Renal pelvis (tissue), 4 donors: ENCODE results near the gene PACS1. TPM values are rescaled to one million over a fixed set of nuclear protein-coding genes. Genes with fewer than 3 reads are reported as not detected.
A peak's percentile ranks its signal among the peaks of the same experiment; 100 is the strongest.

Experiments used
- DNase-seq: peaks from one replicate; pipeline ENCODE4 v3.0.0-alpha.2; 2013
- polyA plus RNA-seq, 3 donors: library from polyadenylated mRNA; unstranded; fragments of 120-200 nt; gene quantifications; one replicate each; pipeline ENCODE4 v1.2.1, GENCODE V29; 2013; ENCODE audit not compliant: insufficient read length in 3 of 3

The PACS1 gene
- polyA plus RNA-seq, 3 donors = 46.0 to 53.7 (median 49.2) TPM

GRCh38 chr11:66287889-66288670 lies 218.0 kb downstream of the PACS1 start:
- no peak for DNase-seq

GRCh38 chr11:66288671-66289547 lies 218.8 kb downstream of the PACS1 start, which contains the start of gene YIF1A:
Gene YIF1A, minus strand, starts transcription at chr11:66289143. Its CDS starts 158 bp downstream, at chr11:66288985.
- DNase-seq = peak; percentile 99

- peak; percentile 87 for DNase-seq
Observed at GRCh38 chr11:66289548-66290329, 219.7 kb downstream of the PACS1 start.

GRCh38 chr11:66290330-66290621 lies 220.2 kb downstream of the PACS1 start:
- no peak for DNase-seq

- DNase-seq = no peak
Observed at GRCh38 chr11:66291303-66291705, 221.2 kb downstream of the PACS1 start.

GRCh38 chr11:66291706-66292542 lies 221.9 kb downstream of the PACS1 start, which contains the start of gene TMEM151A:
Gene TMEM151A, plus strand, starts transcription at chr11:66291894. Its CDS starts 120 bp downstream, at chr11:66292014.
- DNase-seq = no peak

GRCh38 chr11:66292543-66293332 lies 222.7 kb downstream of the PACS1 start:
- no peak for DNase-seq

GRCh38 chr11:66293352-66293751 lies 223.3 kb downstream of the PACS1 start:
- no peak for DNase-seq

- DNase-seq = no peak
Observed at GRCh38 chr11:66293777-66294625, 223.9 kb downstream of the PACS1 start.

Other genes with a start within 250 kb of the PACS1 start
- gene SNX32, start 236.3 kb upstream of the PACS1 start, polyA plus RNA-seq = 1 to 10 TPM; 2.1 to 3.3 (median 2.3) TPM
- gene CFL1, start 212.1 kb upstream of the PACS1 start, polyA plus RNA-seq = 100 to 1,000 TPM; 739 to 933 (median 787) TPM
- gene MUS81, start 209.8 kb upstream of the PACS1 start, polyA plus RNA-seq = 10 to 100 TPM; 50.2 to 59.8 (median 53.4) TPM
- gene EFEMP2, start 197.5 kb upstream of the PACS1 start, polyA plus RNA-seq = 100 to 1,000 TPM; 111 to 137 (median 118) TPM
- 1 to 10 TPM in 2 of 3 donors, under 1 TPM in 1; 0.73 to 1.5 (median 1.5) TPM for gene CTSW, start 190.4 kb upstream of the PACS1 start, polyA plus RNA-seq
- 10 to 100 TPM; 86.5 to 95.6 (median 94.2) TPM for gene FIBP, start 181.8 kb upstream of the PACS1 start, polyA plus RNA-seq
- 10 to 100 TPM; 10.6 to 20.8 (median 13.6) TPM for gene CCDC85B, start 179.6 kb upstream of the PACS1 start, polyA plus RNA-seq
- gene FOSL1, start 169.9 kb upstream of the PACS1 start, polyA plus RNA-seq = under 1 TPM in 1 of 3 donors, not detected in 2; 0.14 TPM
- gene C11orf68, start 151.2 kb upstream of the PACS1 start, polyA plus RNA-seq = 10 to 100 TPM; 35.3 to 46.2 (median 44.4) TPM
- 100 to 1,000 TPM in 1 of 3 donors, 10 to 100 TPM in 2; 82.5 to 112 (median 93.0) TPM for gene DRAP1, start 150.8 kb upstream of the PACS1 start, polyA plus RNA-seq
- under 1 TPM in 2 of 3 donors, not detected in 1; 0.18 to 0.28 TPM for gene TSGA10IP, start 124.8 kb upstream of the PACS1 start, polyA plus RNA-seq
- gene SART1, start 108.5 kb upstream of the PACS1 start, polyA plus RNA-seq = 10 to 100 TPM; 50.1 to 57.6 (median 55.5) TPM
- 10 to 100 TPM; 27.9 to 29.9 (median 28.2) TPM for gene EIF1AD, start 68.1 kb upstream of the PACS1 start, polyA plus RNA-seq
- 100 to 1,000 TPM; 243 to 285 (median 271) TPM for gene BANF1, start 67.8 kb upstream of the PACS1 start, polyA plus RNA-seq
- not detected for gene CST6, start 58.3 kb upstream of the PACS1 start, polyA plus RNA-seq
- not detected for gene CATSPER1, start 43.8 kb upstream of the PACS1 start, polyA plus RNA-seq
- gene GAL3ST3, start 21.1 kb upstream of the PACS1 start, polyA plus RNA-seq = 1 to 10 TPM; 5.4 to 6.4 (median 6.1) TPM
- gene SF3B2, start 17.9 kb upstream of the PACS1 start, polyA plus RNA-seq = 100 to 1,000 TPM; 229 to 250 (median 238) TPM
- gene KLC2, start 187.4 kb downstream of the PACS1 start, polyA plus RNA-seq = 10 to 100 TPM; 26.8 to 29.7 (median 28.7) TPM
- gene RAB1B, start 198.4 kb downstream of the PACS1 start, polyA plus RNA-seq = 100 to 1,000 TPM; 129 to 152 (median 142) TPM
- 1 to 10 TPM; 4.3 to 4.4 (median 4.4) TPM for gene CNIH2, start 207.9 kb downstream of the PACS1 start, polyA plus RNA-seq
- 10 to 100 TPM; 57.3 to 65.9 (median 65.3) TPM for gene YIF1A, start 218.9 kb downstream of the PACS1 start, polyA plus RNA-seq
- under 1 TPM in 1 of 3 donors, not detected in 2; 0.13 TPM for gene TMEM151A, start 221.6 kb downstream of the PACS1 start, polyA plus RNA-seq
- 10 to 100 TPM; 54.2 to 97.9 (median 70.3) TPM for gene CD248, start 246.8 kb downstream of the PACS1 start, polyA plus RNA-seq